PC-3 (cell line): ENCODE measurements around the gene RAI14. TPM values are rescaled to one million over a fixed set of nuclear protein-coding genes. Genes with fewer than 3 reads are reported as not detected.

Source experiments
- ATAC-seq: fragments of 200-7000 bp; cut with Tn5 transposase; 2 replicates; pipeline ENCODE4 v1.9.1; 2020; ENCODE audit warnings: mild to moderate bottlenecking, moderate library complexity
- BruUV-seq: library from RNA; stranded (reverse); fragments of 400-500 nt; replicated peaks from 2 replicates; lab custom pipeline; 2021; lab: Mats Ljungman, UMichigan
- CTCF ChIA-PET: fragments of 300-600 bp; sonication (Branson Sonifier 250); formaldehyde crosslinking; loops from one replicate; lab custom pipeline; 2022; ENCODE audit warnings: antibody characterized with exemption; lab: Charles Lee
- POLR2A ChIA-PET: fragments of 300-600 bp; sonication (Branson Sonifier 250); formaldehyde crosslinking; loops from one replicate; lab custom pipeline; 2022; ENCODE audit warnings: antibody characterized with exemption; ENCODE audit not compliant: unreplicated experiment; lab: Charles Lee
- DNase-seq: peaks from one replicate; pipeline ENCODE4 v3.0.0-alpha.2; 2015
- H2AFZ ChIP-seq: fragments of 300-600 bp; sonication (generic); 2 replicates; pipeline ENCODE4 v1.6.0; 2016; ENCODE audit warnings: antibody characterized with exemption, low read length
- H3F3A ChIP-seq: fragments of 300-600 bp; sonication (generic); one replicate; pipeline ENCODE4 v1.6.0; 2017; ENCODE audit warnings: antibody characterized with exemption, low read length, control low read depth, mild to moderate bottlenecking; ENCODE audit not compliant: unreplicated experiment
- H3K27ac ChIP-seq: fragments of 300-600 bp; sonication (generic); 2 replicates; pipeline ENCODE4 v1.5.1; 2016; ENCODE audit warnings: mild to moderate bottlenecking, low read length
- H3K27me3 ChIP-seq: fragments of 300-600 bp; sonication (generic); 2 replicates; pipeline ENCODE4 v1.6.1; 2016; ENCODE audit warnings: low read length, mixed read lengths
- H3K36me3 ChIP-seq: fragments of 300-600 bp; sonication (generic); 2 replicates; pipeline ENCODE4 v1.6.1; 2016; ENCODE audit warnings: low read depth, mixed run types, low read length, mixed read lengths
- H3K4me1 ChIP-seq: fragments of 300-600 bp; sonication (generic); 2 replicates; pipeline ENCODE4 v1.5.1; 2016; ENCODE audit warnings: low read length; ENCODE audit not compliant: insufficient read depth
- H3K4me2 ChIP-seq: fragments of 300-600 bp; sonication (generic); 2 replicates; pipeline ENCODE4 v1.6.0; 2016; ENCODE audit warnings: low read length
- H3K4me3 ChIP-seq: fragments of 300-600 bp; sonication (generic); 2 replicates; pipeline ENCODE4 v1.5.1; 2016; ENCODE audit warnings: mild to moderate bottlenecking, low read length, mixed read lengths
- H3K79me2 ChIP-seq: fragments of 300-600 bp; sonication (generic); 2 replicates; pipeline ENCODE4 v1.6.1; 2017; ENCODE audit warnings: low read length, mixed read lengths
- H3K9ac ChIP-seq: fragments of 300-600 bp; sonication (generic); 2 replicates; pipeline ENCODE4 v1.6.0; 2016; ENCODE audit warnings: mild to moderate bottlenecking, low read length
- H3K9me2 ChIP-seq: fragments of 300-600 bp; sonication (generic); replicated peaks from 2 replicates; pipeline ENCODE4 v1.6.1; 2016; ENCODE audit warnings: mixed run types, low read length, mixed read lengths
- H3K9me3 ChIP-seq: fragments of 300-600 bp; sonication (generic); 2 replicates; pipeline ENCODE4 v1.6.1; 2016; ENCODE audit warnings: low read length, mixed read lengths
- H4K20me1 ChIP-seq: fragments of 300-600 bp; sonication (generic); 2 replicates; pipeline ENCODE4 v1.6.1; 2016; ENCODE audit warnings: low read length, mixed read lengths
- CTCF ChIP-seq: fragments of 300-600 bp; sonication (generic); conservative IDR thresholded peaks from 2 replicates; pipeline ENCODE4 v1.5.1; 2017; ENCODE audit warnings: antibody characterized with exemption, low read depth, mild to moderate bottlenecking, low read length
- EZH2 ChIP-seq: fragments of 300-600 bp; sonication (generic); IDR thresholded peaks from one replicate; pipeline ENCODE4 v1.6.1; 2017; ENCODE audit warnings: antibody characterized with exemption, mild to moderate bottlenecking, low read length; ENCODE audit not compliant: unreplicated experiment
- EZH2phosphoT487 ChIP-seq: fragments of 300-600 bp; sonication (generic); IDR thresholded peaks from 2 replicates; pipeline ENCODE4 v1.6.1; 2018; ENCODE audit warnings: mild to moderate bottlenecking, antibody characterized with exemption, low read length, borderline replicate concordance
- intact Hi-C: fragments of 100-400 bp; cut with micrococcal nuclease; formaldehyde crosslinking; loops from 2 replicates; pipeline ENCODE4 v1.9.0; 2023
- total RNA-seq: library from RNA; depleted of rRNA; stranded (reverse); fragments of >200 nt; gene quantifications from 2 replicates; pipeline ENCODE4 v1.2.3, GENCODE V29; 2014

The RAI14 gene
- total RNA-seq, 1 experiment from 2014 or later = 73.5 TPM

GRCh38 chr5:34677428-34677827 lies 21.3 kb downstream of the RAI14 start:
- no TSS peak for BruUV-seq
- H3K4me2 ChIP-seq = no peak overlapping the region
- peaks cover 13% of the 10 kb centered on the region; the same call in 1 of the 2 replicates for H4K20me1 ChIP-seq
- H3K4me1 ChIP-seq = peaks cover 40% of the 10 kb centered on the region
- H3K27ac ChIP-seq = no peak overlapping the region
- peaks cover 16% of the 10 kb centered on the region for H3K36me3 ChIP-seq
- no peaks in the 10 kb centered on the region for H3K9me3 ChIP-seq
- ATAC-seq (no peak), DNase-seq (no peak)
- CTCF ChIA-PET = no interaction called here
- intact Hi-C loops = no loop called here
- POLR2A ChIA-PET = no interaction called here
- H3K4me3 ChIP-seq = no peak overlapping the region
- no peak overlapping the region for H3K9ac ChIP-seq
- H3K79me2 ChIP-seq = peaks cover 98% of the 10 kb centered on the region
- no peaks in the 10 kb centered on the region for H3K27me3 ChIP-seq
- no peak overlapping the region for H2AFZ ChIP-seq
- no peaks in the 10 kb centered on the region for H3K9me2 ChIP-seq
- TF ChIP-seq EZH2phosphoT487 (no peak), EZH2 (no peak), CTCF (no peak)
- no peaks in the 10 kb centered on the region for H3F3A ChIP-seq

GRCh38 chr5:34680896-34681295 lies 24.8 kb downstream of the RAI14 start:
- Histone ChIP-seq H4K20me1 (peaks cover 5% of the 10 kb centered on the region; the same call in 1 of the 2 replicates), H2AFZ (no peak overlapping the region), H3K4me3 (no peak overlapping the region), H3K9ac (no peak overlapping the region), H3F3A (no peaks in the 10 kb centered on the region), H3K4me2 (no peak overlapping the region), H3K79me2 (peaks cover 100% of the 10 kb centered on the region), H3K9me2 (no peaks in the 10 kb centered on the region), H3K27me3 (no peaks in the 10 kb centered on the region), H3K9me3 (no peaks in the 10 kb centered on the region), H3K36me3 (peaks cover 2% of the 10 kb centered on the region; the same call in 1 of the 2 replicates), H3K4me1 (peaks cover 49% of the 10 kb centered on the region), H3K27ac (no peak overlapping the region)
- no peak for ATAC-seq
- intact Hi-C loops = loop anchor here (10.0 kb wide), 1 partner anchor 156 kb away; no protein-coding TSS in a partner anchor
- no peak for TF ChIP-seq EZH2phosphoT487
- no peak for TF ChIP-seq CTCF
- TF ChIP-seq EZH2 = no peak
- BruUV-seq = no TSS peak
- ChIA-PET CTCF (interaction anchor here (0.5 kb wide), 1 partner anchor 1228 kb away, joined by 6 read pairs; no protein-coding TSS in a partner anchor), POLR2A (no interaction called here)
- DNase-seq = no peak

- H3K36me3 ChIP-seq = peaks cover 13% of the 10 kb centered on the region
- peak overlapping the region; percentile 37 for H3K4me2 ChIP-seq
- TF ChIP-seq CTCF (no peak), EZH2 (no peak), EZH2phosphoT487 (no peak)
- peak overlapping the region; percentile 13; the same call in 1 of the 2 replicates for H3K9ac ChIP-seq
- H3K9me2 ChIP-seq = no peaks in the 10 kb centered on the region
- H3K9me3 ChIP-seq = no peaks in the 10 kb centered on the region
- no peak overlapping the region for H2AFZ ChIP-seq
- CTCF ChIA-PET = no interaction called here
- DNase-seq (peak; percentile 89), ATAC-seq (peak; percentile 17; the same call in 1 of the 2 replicates)
- H3K79me2 ChIP-seq = peaks cover 95% of the 10 kb centered on the region
- no peaks in the 10 kb centered on the region for H3K27me3 ChIP-seq
- POLR2A ChIA-PET = interaction anchor here (0.6 kb wide), 3 partner anchors 12 to 98 kb away, joined by 4 to 5 read pairs (median 4); partner anchors contain the start of gene RAI14
- peak overlapping the region; percentile 72 for H3K27ac ChIP-seq
- no TSS peak for BruUV-seq
- intact Hi-C loops = loop anchor here (10.0 kb wide), 1 partner anchor 158 kb away; no protein-coding TSS in a partner anchor
- H4K20me1 ChIP-seq = peaks cover 5% of the 10 kb centered on the region; the same call in 1 of the 2 replicates
- no peaks in the 10 kb centered on the region for H3F3A ChIP-seq
- H3K4me1 ChIP-seq = peaks cover 53% of the 10 kb centered on the region
- no peak overlapping the region for H3K4me3 ChIP-seq
These were observed 26.9 kb downstream of the RAI14 start for GRCh38 chr5:34682926-34683623.
